GM12878 (cell line): ENCODE data around the gene TMEM132D.

ENCODE experiments used
- CTCF ChIP-seq, 3 experiments: IDR thresholded peaks in 2 of 3; conservative IDR thresholded peaks in 1 of 3; 2 replicates each; pipeline ENCODE4 v1.5.1; 2011; ENCODE audit warnings: low read depth in 3 of 3, low read length in 3 of 3, mild to moderate bottlenecking in 3 of 3, control low read depth in 2 of 3, moderate library complexity in 2 of 3, inconsistent platforms in 1 of 3, mixed read lengths in 1 of 3; ENCODE audit not compliant: control insufficient read depth in 2 of 3, insufficient read depth in 1 of 3; ENCODE audit errors: extremely low read depth in 1 of 3
- SMAD1 ChIP-seq: fragments of 450-650 bp; IDR thresholded peaks from 2 replicates; pipeline ENCODE4 v1.6.1; 2018; ENCODE audit warnings: mild to moderate bottlenecking, low read depth; ENCODE audit not compliant: partially characterized antibody
- TARDBP ChIP-seq: IDR thresholded peaks from 2 replicates; pipeline ENCODE4 v1.6.1; 2016; ENCODE audit warnings: borderline replicate concordance
- ZBED1 ChIP-seq: IDR thresholded peaks from 2 replicates; pipeline ENCODE4 v1.6.1; 2016; ENCODE audit warnings: borderline replicate concordance

GRCh38 chr12:129635021-129635685 lies 268.7 kb downstream of the TMEM132D start:
- no peak for TF ChIP-seq CTCF (IDR thresholded peaks at IDR 0.05 in 2 of 3, conservative IDR thresholded peaks at IDR 0.05 in 1 of 3; ENCODE audit: control insufficient read depth in 2 of 3, extremely low read depth in 1 of 3, insufficient read depth in 1 of 3, low read depth in 3 of 3, low read length in 3 of 3)
- TF ChIP-seq ZBED1 = no peak
- TF ChIP-seq TARDBP = no peak
- no peak for TF ChIP-seq SMAD1
